Inferior parietal cortex (tissue), 1 donor: ENCODE measurements around the gene CNNM4.
"Not testable (repeated sequence)": the region's sequence is repeated elsewhere in the genome, so short reads cannot be mapped to it uniquely, and the experiment has no call there.

ENCODE experiments used
- DNase-seq: peaks from one replicate; pipeline ENCODE4 v3.0.0-alpha.2; 2016; ENCODE audit errors: extremely low spot score

CNNM4 gene

GRCh38 chr2:96792772-96793749 is 32.4 kb downstream of the CNNM4 start:
- no peak for DNase-seq

GRCh38 chr2:96795076-96795475 is 34.4 kb downstream of the CNNM4 start:
- DNase-seq, result no peak

- not testable (repeated sequence) for DNase-seq
Observed at GRCh38 chr2:96796497-96796896, 35.8 kb downstream of the CNNM4 start.

GRCh38 chr2:96797066-96797625 is 36.4 kb downstream of the CNNM4 start:
- no peak for DNase-seq

GRCh38 chr2:96798733-96799622 is 38.3 kb downstream of the CNNM4 start:
- no peak for DNase-seq

- DNase-seq, result no peak
Observed at GRCh38 chr2:96799623-96799935, 38.9 kb downstream of the CNNM4 start.

DNA sequence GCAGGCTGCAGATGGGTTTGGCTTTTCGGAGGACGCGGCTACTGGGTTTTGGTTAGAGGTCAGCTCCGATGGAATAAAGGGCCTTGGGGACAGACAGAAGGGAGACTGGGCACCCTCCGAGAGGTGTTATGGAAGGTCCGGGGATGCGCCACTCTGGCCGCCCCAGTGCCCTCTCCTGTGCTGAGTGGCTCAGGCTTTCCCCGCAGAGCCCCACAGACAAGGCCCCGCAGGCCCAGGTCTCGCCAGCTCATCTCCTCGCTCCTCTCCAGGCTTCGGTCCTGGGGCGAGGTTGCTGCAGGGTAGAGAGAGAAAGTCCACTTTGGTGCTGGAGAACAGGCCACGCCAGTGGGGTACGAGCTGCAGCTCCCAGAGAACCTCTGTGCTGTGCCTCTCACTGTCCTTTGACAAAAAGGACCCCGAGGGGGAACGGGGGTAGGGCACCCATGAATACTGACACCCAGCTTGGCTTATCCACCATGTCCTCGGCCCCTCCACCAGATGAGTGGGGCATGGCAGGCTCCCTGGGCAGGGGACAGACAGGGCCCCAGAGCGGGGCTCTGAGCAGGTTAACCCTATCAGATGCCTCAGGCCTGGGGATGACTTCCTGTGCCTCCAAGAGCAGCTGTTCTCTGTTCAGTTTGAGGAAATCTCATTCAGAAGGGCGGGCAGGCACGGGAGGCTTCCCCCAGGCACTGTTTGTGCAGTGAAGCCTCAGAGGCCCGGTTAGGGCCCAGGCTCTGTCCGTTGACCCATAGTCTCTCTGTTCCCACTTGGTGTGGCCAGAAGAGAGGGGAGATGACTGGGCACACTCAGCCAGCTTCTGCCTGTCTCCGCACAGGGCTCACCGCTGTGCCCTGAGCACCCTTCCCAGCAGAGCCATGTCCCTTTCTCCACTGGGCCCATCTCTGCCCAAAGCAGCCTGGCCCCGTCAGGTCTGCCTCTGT is 39.6 kb downstream of the CNNM4 start:
- no peak for DNase-seq

- DNase-seq, result no peak
Observed at GRCh38 chr2:96801005-96801785, 40.5 kb downstream of the CNNM4 start.

DNA sequence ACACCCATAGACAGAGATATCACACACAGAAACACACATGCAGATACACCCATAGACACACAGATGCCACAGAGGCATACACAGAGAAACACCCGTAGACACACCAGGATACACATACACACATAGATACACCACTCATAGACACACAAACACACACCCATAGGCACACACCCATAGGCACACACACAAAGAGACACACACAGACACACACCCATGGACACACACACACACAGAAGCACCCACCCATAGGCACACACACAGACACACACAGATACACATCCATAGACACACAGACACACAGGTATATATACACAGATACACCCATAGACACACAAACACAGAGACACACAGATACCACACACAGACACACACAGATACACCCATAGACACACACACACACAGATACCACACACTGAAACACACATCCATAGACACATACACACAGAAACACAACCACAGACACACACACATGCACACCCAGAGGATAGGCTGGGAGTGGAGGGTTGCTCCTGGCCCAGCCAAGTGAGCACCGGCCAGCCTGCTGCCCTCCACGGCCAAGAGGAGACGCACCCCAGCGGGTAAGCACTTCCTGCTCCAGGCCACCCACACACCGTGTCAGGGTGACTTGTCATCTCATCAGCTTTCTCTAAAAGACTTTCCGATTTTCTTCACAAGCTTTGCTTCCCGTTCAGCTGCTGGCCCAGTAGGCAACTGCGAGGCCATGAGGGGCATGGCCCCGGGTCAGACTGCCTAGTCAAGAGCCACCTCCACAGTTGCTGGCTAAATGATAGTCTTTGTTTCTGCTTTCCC is 41.3 kb downstream of the CNNM4 start:
- no peak for DNase-seq

DNA sequence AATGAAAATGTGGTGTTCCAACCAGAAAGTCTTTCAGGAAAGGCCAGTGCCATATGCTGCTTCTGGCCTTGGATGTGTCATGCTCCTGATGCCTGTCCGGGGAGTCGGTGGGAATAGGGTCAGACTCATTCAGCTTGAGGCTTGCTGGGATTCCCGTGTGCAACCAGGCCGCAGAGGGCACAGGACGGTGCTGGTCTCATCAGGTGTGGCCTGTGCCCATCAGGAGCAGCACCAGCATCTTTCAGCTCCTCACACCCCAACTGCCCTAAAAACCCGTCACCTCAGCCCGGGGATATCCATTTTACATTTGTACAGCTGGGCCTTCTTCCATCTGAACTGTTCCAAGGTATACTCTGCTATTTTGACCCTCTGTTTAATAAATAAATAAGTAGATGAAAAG is 42.0 kb downstream of the CNNM4 start:
- no peak for DNase-seq

GRCh38 chr2:96804986-96805385 is 44.3 kb downstream of the CNNM4 start:
- no peak for DNase-seq

- DNase-seq, result not testable (repeated sequence)
Observed at GRCh38 chr2:96805946-96806345, 45.2 kb downstream of the CNNM4 start.

DNA sequence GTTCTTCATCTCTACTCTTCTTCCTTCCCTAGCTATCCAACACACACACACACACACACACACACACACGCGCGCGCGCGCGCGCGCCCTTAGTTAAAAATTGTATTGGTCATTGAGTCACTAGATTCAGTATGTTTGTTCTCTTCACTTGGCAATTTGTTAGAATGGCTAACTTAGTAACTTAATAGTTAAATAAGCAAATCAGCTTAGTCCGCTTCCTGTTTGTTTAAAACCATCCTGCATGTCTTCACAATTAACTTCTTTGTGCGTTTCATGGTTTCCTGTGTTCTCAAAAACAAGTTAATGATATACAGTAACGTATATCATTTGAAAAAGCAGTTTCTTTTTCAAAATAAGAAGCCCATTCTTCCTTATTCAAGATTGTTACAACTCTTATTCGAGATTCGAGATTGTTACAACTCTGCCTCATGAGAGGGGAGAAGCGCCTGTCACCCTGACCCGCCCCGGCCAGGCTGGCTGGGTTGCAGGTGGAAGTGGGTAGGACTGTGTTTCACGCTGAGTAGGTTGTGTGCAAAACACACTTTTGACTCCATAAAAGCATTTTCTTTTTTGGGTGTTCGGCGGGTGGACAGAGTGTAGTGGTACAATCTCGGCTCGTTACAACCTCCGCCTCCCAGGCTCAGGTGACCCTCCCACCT is 45.9 kb downstream of the CNNM4 start:
- DNase-seq, result no peak

GRCh38 chr2:96807127-96807471 is 46.4 kb downstream of the CNNM4 start:
- no peak for DNase-seq

GRCh38 chr2:96808176-96808837 is 47.6 kb downstream of the CNNM4 start:
- no peak for DNase-seq

- no peak for DNase-seq
Observed at GRCh38 chr2:96809216-96809882, 48.6 kb downstream of the CNNM4 start.

DNA sequence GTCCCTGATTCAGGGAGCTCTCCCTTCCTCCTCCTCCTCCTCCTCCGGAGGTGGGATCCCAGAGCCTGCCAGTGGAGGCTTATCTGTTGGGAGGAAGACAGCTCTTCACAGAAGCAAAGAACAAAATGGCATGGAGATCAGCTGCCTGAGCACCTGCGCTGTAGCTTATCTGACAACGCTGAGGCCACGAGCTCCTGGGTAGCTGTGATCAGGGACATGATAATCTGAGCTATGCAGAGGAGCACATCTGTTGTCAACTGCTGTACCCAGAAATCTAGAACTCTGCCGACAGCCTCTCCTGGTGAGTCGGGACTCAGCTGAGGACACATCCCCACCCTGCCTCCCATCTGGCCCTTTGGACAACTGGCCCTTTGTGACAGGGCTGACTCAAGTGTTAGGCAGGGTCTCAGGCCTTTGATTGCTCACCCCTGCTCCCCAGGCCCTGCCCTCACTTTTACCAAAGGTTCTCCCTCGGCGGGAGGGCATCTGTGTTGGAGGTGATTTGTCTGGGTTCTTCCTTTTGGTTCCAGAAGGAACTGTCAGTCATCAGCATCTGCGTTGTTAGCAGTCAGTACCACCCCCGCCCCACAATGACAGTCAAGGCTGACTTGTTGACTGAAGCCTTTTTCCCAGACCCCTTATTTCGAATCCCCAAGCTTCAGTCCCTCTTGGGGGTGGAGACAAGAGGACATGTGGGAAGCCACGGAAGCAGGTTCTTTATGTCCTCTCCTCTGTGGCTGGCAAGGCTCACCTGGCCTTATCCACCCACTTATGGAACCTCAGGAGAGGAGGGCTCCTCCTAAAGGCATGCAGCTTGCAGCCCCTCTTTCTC is 49.5 kb downstream of the CNNM4 start:
- DNase-seq, result no peak
